AG04450 (cell line): ENCODE results near the gene RASGRP3. TPM values are rescaled to one million over a fixed set of nuclear protein-coding genes. Genes with fewer than 3 reads are reported as not detected.

ENCODE experiments used
- CTCF ChIA-PET: fragments of 300-600, 350-600 bp; formaldehyde crosslinking; extraction: SDS; loops from one replicate; lab custom pipeline; 2022; ENCODE audit warnings: antibody characterized with exemption, inconsistent platforms; lab: Charles Lee
- POLR2A ChIA-PET: fragments of 350-600 bp; formaldehyde crosslinking; extraction: SDS; loops from one replicate; lab custom pipeline; 2021; ENCODE audit warnings: antibody characterized with exemption, inconsistent platforms; lab: Yijun Ruan, JAX
- DNase-seq: peaks from one replicate; pipeline ENCODE4 v3.0.0-alpha.2; 2011; ENCODE audit warnings: low read depth, low spot score
- H3K27ac ChIP-seq: one replicate; pipeline ENCODE4 v1.5.1; 2012; ENCODE audit warnings: low read depth, low read length, control low read depth
- H3K27me3 ChIP-seq: one replicate; pipeline ENCODE4 v1.6.0; 2012; ENCODE audit warnings: low read length; ENCODE audit not compliant: control insufficient read depth, insufficient read depth
- H3K4me3 ChIP-seq: 2 replicates; pipeline ENCODE4 v1.5.1; 2011; ENCODE audit warnings: mild to moderate bottlenecking, low read depth, low read length, control low read depth
- H3K9me3 ChIP-seq: 2 replicates; pipeline ENCODE4 v1.5.1; 2012; ENCODE audit warnings: low read length; ENCODE audit not compliant: control insufficient read depth, insufficient read depth
- polyA plus RNA-seq: library from polyadenylated mRNA; depleted of rRNA; stranded (reverse); fragments of >200 nt; gene quantifications from 2 replicates; pipeline ENCODE4 v1.2.3, GENCODE V29; 2011
- TF ChIP-seq, protein P1 (sequence below): IDR thresholded peaks from 2 replicates; pipeline ENCODE4 v1.5.1; 2011; ENCODE audit warnings: low read depth, low read length, control low read depth, inconsistent platforms

RASGRP3 gene
- polyA plus RNA-seq, 1 experiment = 1.4 TPM

DNA sequence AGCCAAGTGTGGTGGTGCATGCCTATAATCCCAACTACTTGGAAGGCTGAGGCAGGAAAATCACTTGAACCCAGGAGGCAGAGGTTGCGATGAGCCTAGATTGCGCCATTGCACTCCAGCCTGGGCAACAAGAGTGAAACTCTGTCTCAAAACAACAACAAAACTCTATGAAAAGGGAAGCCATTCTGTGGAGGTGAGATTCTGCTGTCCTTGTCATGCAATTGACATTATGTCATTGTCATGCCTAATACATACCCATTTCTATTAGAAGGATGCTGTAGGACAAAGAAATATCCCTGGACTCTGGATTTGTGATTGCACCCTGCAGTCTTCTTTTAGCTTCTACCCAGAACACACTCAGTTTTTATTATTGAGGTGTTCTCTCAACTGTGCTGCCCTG is 8.6 kb downstream of the RASGRP3 start:
- H3K27me3 ChIP-seq = no peaks in the 10 kb centered on the region
- H3K27ac ChIP-seq = no peak overlapping the region
- no peak for DNase-seq
- POLR2A ChIA-PET = no interaction called here
- TF ChIP-seq, protein P1, sequence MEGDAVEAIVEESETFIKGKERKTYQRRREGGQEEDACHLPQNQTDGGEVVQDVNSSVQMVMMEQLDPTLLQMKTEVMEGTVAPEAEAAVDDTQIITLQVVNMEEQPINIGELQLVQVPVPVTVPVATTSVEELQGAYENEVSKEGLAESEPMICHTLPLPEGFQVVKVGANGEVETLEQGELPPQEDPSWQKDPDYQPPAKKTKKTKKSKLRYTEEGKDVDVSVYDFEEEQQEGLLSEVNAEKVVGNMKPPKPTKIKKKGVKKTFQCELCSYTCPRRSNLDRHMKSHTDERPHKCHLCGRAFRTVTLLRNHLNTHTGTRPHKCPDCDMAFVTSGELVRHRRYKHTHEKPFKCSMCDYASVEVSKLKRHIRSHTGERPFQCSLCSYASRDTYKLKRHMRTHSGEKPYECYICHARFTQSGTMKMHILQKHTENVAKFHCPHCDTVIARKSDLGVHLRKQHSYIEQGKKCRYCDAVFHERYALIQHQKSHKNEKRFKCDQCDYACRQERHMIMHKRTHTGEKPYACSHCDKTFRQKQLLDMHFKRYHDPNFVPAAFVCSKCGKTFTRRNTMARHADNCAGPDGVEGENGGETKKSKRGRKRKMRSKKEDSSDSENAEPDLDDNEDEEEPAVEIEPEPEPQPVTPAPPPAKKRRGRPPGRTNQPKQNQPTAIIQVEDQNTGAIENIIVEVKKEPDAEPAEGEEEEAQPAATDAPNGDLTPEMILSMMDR = no peak
- no peak overlapping the region for H3K4me3 ChIP-seq
- CTCF ChIA-PET = interaction anchor here (1.1 kb wide), 1 partner anchor 9 kb away, joined by 8 read pairs; the partner anchor contains the start of gene RASGRP3
- peaks cover 4% of the 10 kb centered on the region for H3K9me3 ChIP-seq

DNA sequence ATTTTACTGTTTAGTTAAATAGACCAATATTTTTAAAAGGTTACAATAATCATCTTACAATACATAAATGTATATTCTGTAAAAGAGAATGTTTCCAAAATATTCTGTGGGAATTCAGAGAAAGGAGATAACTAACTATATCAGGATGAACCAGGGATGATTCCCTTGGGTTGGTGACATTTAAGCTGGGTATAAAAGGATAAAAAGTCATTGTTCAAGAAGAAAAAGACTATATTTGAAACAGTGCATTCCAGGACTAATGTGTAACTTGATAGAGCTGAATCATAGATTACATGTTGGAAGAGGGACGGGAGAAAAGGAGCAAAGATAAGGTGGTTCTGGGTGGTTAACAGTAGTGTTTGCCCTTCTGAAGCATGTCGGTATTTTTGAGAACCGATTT is 10.1 kb downstream of the RASGRP3 start:
- TF ChIP-seq, protein P1 = no peak
- peaks cover 4% of the 10 kb centered on the region for H3K9me3 ChIP-seq
- DNase-seq = no peak
- POLR2A ChIA-PET = no interaction called here
- no peak overlapping the region for H3K4me3 ChIP-seq
- no peaks in the 10 kb centered on the region for H3K27me3 ChIP-seq
- CTCF ChIA-PET = no interaction called here
- H3K27ac ChIP-seq = no peak overlapping the region

DNA sequence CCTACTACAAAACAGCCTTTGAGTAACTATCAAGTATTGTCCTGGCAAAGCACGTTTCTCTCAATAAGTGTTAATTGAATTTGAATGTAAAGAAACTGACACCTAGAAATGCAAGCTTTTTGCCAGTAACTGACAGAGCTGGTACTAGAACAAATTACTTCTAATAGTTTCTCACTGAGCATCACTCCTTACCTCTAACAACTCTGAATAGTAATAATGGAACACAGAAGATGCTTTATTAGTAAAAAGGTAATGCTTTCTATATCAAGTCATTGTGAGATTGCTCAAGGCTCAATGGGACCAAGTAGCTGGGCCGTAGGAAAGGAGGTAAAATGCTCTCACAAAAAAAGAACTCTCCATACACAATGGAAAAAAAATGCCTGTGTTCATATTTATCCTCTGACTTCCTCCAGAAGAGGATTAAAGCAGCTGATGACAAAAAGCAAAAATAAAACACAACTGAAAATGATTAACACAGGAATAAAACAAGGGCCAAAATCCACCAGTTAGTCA is 11.8 kb downstream of the RASGRP3 start:
- TF ChIP-seq, protein P1 = no peak
- no peak overlapping the region for H3K4me3 ChIP-seq
- H3K27ac ChIP-seq = no peak overlapping the region
- DNase-seq = no peak
- no peaks in the 10 kb centered on the region for H3K27me3 ChIP-seq
- H3K9me3 ChIP-seq = peaks cover 4% of the 10 kb centered on the region
- CTCF ChIA-PET = interaction anchor here (0.7 to 0.8 kb wide), 2 partner anchors 13 to 94 kb away, joined by 3 read pairs; no protein-coding TSS in a partner anchor
- POLR2A ChIA-PET = no interaction called here

DNA sequence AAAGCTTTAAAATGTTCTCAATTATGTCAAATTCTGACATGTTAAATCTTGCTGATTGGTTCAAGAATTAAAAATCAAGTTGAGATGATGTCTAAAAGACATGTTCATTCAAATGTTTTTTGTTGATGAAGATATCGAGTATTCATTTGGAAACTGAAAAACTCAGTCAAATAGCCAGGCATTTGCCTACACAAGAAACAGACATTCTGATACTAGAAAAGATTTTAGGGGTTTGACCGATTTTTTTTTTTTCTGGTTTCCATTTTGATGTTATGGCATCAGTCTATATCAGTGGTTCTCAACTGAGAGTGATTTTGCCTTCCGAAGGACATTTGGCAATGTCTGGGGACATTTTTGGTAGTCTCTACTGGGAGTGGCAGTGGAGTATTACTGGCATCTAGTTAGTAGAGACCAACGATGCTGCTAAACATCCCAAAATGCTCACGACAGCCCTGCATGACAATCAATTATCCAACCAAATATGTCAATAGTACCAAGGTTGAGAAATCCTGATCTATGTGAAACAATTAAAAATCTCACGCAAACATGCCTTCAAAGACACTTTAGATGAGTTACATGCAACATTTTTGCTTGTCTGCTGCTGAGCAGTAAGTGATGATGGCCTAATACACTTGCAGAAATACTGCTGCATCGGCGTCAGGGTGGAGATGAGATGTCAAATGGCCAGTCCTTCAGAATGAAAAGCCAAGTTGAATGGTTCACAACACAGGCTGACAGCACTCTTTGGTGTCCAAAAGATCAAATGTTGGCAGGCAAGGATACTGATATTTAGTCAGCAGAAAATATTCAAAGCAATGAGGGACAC is 12.5 kb downstream of the RASGRP3 start:
- Histone ChIP-seq H3K27me3 (no peaks in the 10 kb centered on the region), H3K9me3 (peaks cover 4% of the 10 kb centered on the region), H3K4me3 (no peak overlapping the region), H3K27ac (no peak overlapping the region)
- CTCF ChIA-PET = interaction anchor here (0.7 to 1.9 kb wide), 3 partner anchors 13 to 93 kb away, joined by 3 to 13 read pairs (median 3); partner anchors contain the start of gene RASGRP3
- DNase-seq = no peak
- POLR2A ChIA-PET = no interaction called here
- TF ChIP-seq, protein P1 = no peak
